Suprapubic skin (tissue), 4 donors: ENCODE measurements around the gene ASS1.

Source experiments
- POLR2A ChIP-seq, 2 donors: fragments of 450-650 bp; IDR thresholded peaks; one replicate each; pipeline ENCODE4 v1.6.1; 2017; ENCODE audit warnings: antibody characterized with exemption in 2 of 2, mild to moderate bottlenecking in 2 of 2, moderate library complexity in 2 of 2
- POLR2AphosphoS5 ChIP-seq, 3 donors: sonication (generic); formaldehyde crosslinking; IDR thresholded peaks; one replicate each; pipeline ENCODE4 v1.6.1; 2017; ENCODE audit warnings: antibody characterized with exemption in 3 of 3
- TF ChIP-seq, protein P1 (sequence below), 2 donors: fragments of 200-600 bp in 1 of 2; fragments of 450-650 bp in 1 of 2; sonication (generic) in 1 of 2; IDR thresholded peaks; one replicate each; pipeline ENCODE4 v1.5.1; 2016 to 2019; ENCODE audit warnings: antibody characterized with exemption in 2 of 2, mild to moderate bottlenecking in 1 of 2, moderate library complexity in 1 of 2

DNA sequence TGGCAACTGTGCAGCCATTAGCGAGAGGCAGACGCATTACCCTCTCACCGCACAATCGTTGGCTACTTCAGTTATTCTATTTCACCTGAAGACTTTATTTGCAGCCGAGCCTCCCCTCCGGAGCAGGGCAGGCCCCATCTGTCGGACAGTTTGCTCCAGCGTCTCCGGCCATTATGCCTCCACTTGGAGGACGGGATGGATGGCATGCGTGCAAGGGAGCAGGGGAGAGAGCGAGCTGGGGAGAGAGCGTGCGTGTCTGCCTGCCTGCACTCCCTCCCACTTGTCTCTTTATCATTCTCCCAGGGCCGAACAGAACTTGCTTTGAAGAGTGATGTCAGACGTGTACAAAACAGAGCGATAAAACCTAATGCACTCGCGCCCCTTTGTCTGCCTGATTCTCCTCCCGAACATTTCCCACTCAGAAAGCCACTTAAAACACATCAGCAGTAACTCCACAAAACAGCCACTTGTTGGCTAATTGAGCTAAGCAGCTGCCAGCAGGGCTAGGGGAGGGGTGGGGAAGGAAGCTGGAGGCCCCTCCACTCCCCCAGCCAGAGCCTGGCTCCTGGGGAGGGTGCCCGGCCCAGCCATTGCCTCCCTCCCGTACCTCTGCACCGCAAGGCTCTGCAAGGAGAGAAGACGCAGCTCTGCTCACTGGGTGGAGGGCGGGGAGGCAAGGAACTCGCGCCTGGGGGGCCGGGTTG lies 91.2 kb downstream of the ASS1 start:
- TF ChIP-seq, protein P1, sequence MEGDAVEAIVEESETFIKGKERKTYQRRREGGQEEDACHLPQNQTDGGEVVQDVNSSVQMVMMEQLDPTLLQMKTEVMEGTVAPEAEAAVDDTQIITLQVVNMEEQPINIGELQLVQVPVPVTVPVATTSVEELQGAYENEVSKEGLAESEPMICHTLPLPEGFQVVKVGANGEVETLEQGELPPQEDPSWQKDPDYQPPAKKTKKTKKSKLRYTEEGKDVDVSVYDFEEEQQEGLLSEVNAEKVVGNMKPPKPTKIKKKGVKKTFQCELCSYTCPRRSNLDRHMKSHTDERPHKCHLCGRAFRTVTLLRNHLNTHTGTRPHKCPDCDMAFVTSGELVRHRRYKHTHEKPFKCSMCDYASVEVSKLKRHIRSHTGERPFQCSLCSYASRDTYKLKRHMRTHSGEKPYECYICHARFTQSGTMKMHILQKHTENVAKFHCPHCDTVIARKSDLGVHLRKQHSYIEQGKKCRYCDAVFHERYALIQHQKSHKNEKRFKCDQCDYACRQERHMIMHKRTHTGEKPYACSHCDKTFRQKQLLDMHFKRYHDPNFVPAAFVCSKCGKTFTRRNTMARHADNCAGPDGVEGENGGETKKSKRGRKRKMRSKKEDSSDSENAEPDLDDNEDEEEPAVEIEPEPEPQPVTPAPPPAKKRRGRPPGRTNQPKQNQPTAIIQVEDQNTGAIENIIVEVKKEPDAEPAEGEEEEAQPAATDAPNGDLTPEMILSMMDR (IDR thresholded peaks at IDR 0.05), result no peak
- TF ChIP-seq POLR2A (IDR thresholded peaks at IDR 0.05) (no peak), POLR2AphosphoS5 (IDR thresholded peaks at IDR 0.05) (no peak)
